Measurements from ENCODE around the gene PAX9. TPM values are rescaled to one million over a fixed set of nuclear protein-coding genes. Genes with fewer than 3 reads are reported as not detected.

PAX9 gene
- total RNA-seq, 1 donor from 2014 or later = 4.6 TPM

GRCh38 chr14:36666416-36667206 lies 5.0 kb downstream of the PAX9 start:
- H3K4me1 Mint-ChIP-seq (ENCODE audit: unreplicated experiment) = peaks cover 40% of the 10 kb centered on the region
- H3K27ac Mint-ChIP-seq (ENCODE audit: unreplicated experiment) = no peak overlapping the region
- no peak for TF ChIP-seq CTCF (IDR thresholded peaks at IDR 0.05)
- peak overlapping the region; percentile 38 for H3K4me3 Mint-ChIP-seq (ENCODE audit: unreplicated experiment)
- no peaks in the 10 kb centered on the region for H3K9me3 Mint-ChIP-seq (ENCODE audit: unreplicated experiment)
- no peak for DNase-seq (ENCODE audit: extremely low spot score, unreplicated experiment)
- peaks cover 78% of the 10 kb centered on the region for H3K27me3 Mint-ChIP-seq (ENCODE audit: unreplicated experiment)
- H3K36me3 Mint-ChIP-seq (ENCODE audit: unreplicated experiment) = no peaks in the 10 kb centered on the region

GRCh38 chr14:36667679-36668078 lies 6.0 kb downstream of the PAX9 start:
- Mint-ChIP-seq H3K27ac (ENCODE audit: unreplicated experiment) (no peak overlapping the region), H3K36me3 (ENCODE audit: unreplicated experiment) (no peaks in the 10 kb centered on the region), H3K9me3 (ENCODE audit: unreplicated experiment) (no peaks in the 10 kb centered on the region)

GRCh38 chr14:36671149-36671548 lies 9.5 kb downstream of the PAX9 start:
- no peak for TF ChIP-seq CTCF (IDR thresholded peaks at IDR 0.05)
- no peaks in the 10 kb centered on the region for H3K36me3 Mint-ChIP-seq (ENCODE audit: unreplicated experiment)
- H3K4me1 Mint-ChIP-seq (ENCODE audit: unreplicated experiment) = peaks cover 8% of the 10 kb centered on the region
- H3K9me3 Mint-ChIP-seq (ENCODE audit: unreplicated experiment) = no peaks in the 10 kb centered on the region
- no peak overlapping the region for H3K27ac Mint-ChIP-seq (ENCODE audit: unreplicated experiment)
- peaks cover 65% of the 10 kb centered on the region for H3K27me3 Mint-ChIP-seq (ENCODE audit: unreplicated experiment)
- no peak for DNase-seq (ENCODE audit: extremely low spot score, unreplicated experiment)
- H3K4me3 Mint-ChIP-seq (ENCODE audit: unreplicated experiment) = no peak overlapping the region

More at GRCh38 chr14:36667679-36668078, 6.0 kb downstream of the PAX9 start:
- Mint-ChIP-seq H3K4me1 (ENCODE audit: unreplicated experiment) (peaks cover 31% of the 10 kb centered on the region), H3K4me3 (ENCODE audit: unreplicated experiment) (no peak overlapping the region), H3K27me3 (ENCODE audit: unreplicated experiment) (peaks cover 77% of the 10 kb centered on the region)
- TF ChIP-seq CTCF (IDR thresholded peaks at IDR 0.05) = no peak
- DNase-seq (ENCODE audit: extremely low spot score, unreplicated experiment) = no peak

GRCh38 chr14:36672095-36672494 lies 10.4 kb downstream of the PAX9 start:
- no peaks in the 10 kb centered on the region for H3K36me3 Mint-ChIP-seq (ENCODE audit: unreplicated experiment)
- H3K27ac Mint-ChIP-seq (ENCODE audit: unreplicated experiment) = no peak overlapping the region
- H3K9me3 Mint-ChIP-seq (ENCODE audit: unreplicated experiment) = no peaks in the 10 kb centered on the region
- no peak overlapping the region for H3K4me3 Mint-ChIP-seq (ENCODE audit: unreplicated experiment)
- H3K4me1 Mint-ChIP-seq (ENCODE audit: unreplicated experiment) = peaks cover 6% of the 10 kb centered on the region
- DNase-seq (ENCODE audit: extremely low spot score, unreplicated experiment) = no peak
- no peak for TF ChIP-seq CTCF (IDR thresholded peaks at IDR 0.05)
- H3K27me3 Mint-ChIP-seq (ENCODE audit: unreplicated experiment) = peaks cover 67% of the 10 kb centered on the region

- no peak for TF ChIP-seq CTCF (IDR thresholded peaks at IDR 0.05)
These were observed 13.0 kb downstream of the PAX9 start for GRCh38 chr14:36674659-36675058.

More at GRCh38 chr14:36674659-36675058, 13.0 kb downstream of the PAX9 start:
- Mint-ChIP-seq H3K27me3 (ENCODE audit: unreplicated experiment) (peaks cover 75% of the 10 kb centered on the region), H3K4me3 (ENCODE audit: unreplicated experiment) (no peak overlapping the region), H3K27ac (ENCODE audit: unreplicated experiment) (no peak overlapping the region), H3K4me1 (ENCODE audit: unreplicated experiment) (no peaks in the 10 kb centered on the region), H3K9me3 (ENCODE audit: unreplicated experiment) (no peaks in the 10 kb centered on the region), H3K36me3 (ENCODE audit: unreplicated experiment) (no peaks in the 10 kb centered on the region)
- no peak for DNase-seq (ENCODE audit: extremely low spot score, unreplicated experiment)
